HEK293 (cell line): ENCODE results near the gene TOMM7.

Experiments used
- ZBTB49 ChIP-seq: fragments of 450-650 bp; formaldehyde crosslinking; IDR thresholded peaks from 2 replicates; pipeline ENCODE4 v1.5.1; 2016; ENCODE audit warnings: missing biosample characterization, missing genetic modification characterization, low read depth
- ZNF433 ChIP-seq: fragments of 450-650 bp; formaldehyde crosslinking; IDR thresholded peaks from 2 replicates; pipeline ENCODE4 v1.5.1; 2016; ENCODE audit warnings: missing biosample characterization, missing genetic modification characterization, low read depth

- TF ChIP-seq ZNF433 (tag by site-specific recombination) (no peak), ZBTB49 (tag by site-specific recombination) (no peak)
These were observed 28.5 kb upstream of the TOMM7 start for GRCh38 chr7:22851145-22851544.
